ENCODE results near the gene SSBP3. TPM values are rescaled to one million over a fixed set of nuclear protein-coding genes. Genes with fewer than 3 reads are reported as not detected.

Gene SSBP3
- total RNA-seq, 2 experiments from 2014 or later = 16.5 to 44.9 TPM

- Histone ChIP-seq H3K9me3 (ENCODE audit: low read length) (no peaks in the 10 kb centered on the region), H3K27ac (ENCODE audit: low read depth, low read length, poor library complexity, severe bottlenecking) (peak overlapping the region; percentile 95), H3K79me2 (ENCODE audit: insufficient read depth, low read depth, low read length) (peaks cover 35% of the 10 kb centered on the region; the same call in 1 of the 2 replicates), H3K4me3 (ENCODE audit: low read depth, low read length, poor library complexity, severe bottlenecking) (peak overlapping the region; percentile 57), H3K4me2 (ENCODE audit: low read length) (peak overlapping the region; percentile 82), H3K4me1 (ENCODE audit: insufficient read depth, low read length, poor library complexity, severe bottlenecking) (peaks cover 87% of the 10 kb centered on the region), H4K20me1 (ENCODE audit: insufficient read depth, low read length) (no peaks in the 10 kb centered on the region), H2AFZ (ENCODE audit: low read length) (no peak overlapping the region; the same call in 1 of the 2 replicates), H3K9me2 (ENCODE audit: insufficient read depth, low read length) (no peaks in the 10 kb centered on the region), H3K36me3 (ENCODE audit: insufficient read depth, low read length) (peaks cover 6% of the 10 kb centered on the region; the same call in 1 of the 2 replicates)
- no TSS peak for BruUV-seq (replicated peaks)
- TF ChIP-seq CTCF (conservative IDR thresholded peaks at IDR 0.05; ENCODE audit: low read length) (peak; percentile 25; the same call in 1 of the 2 replicates), EZH2phosphoT487 (IDR thresholded peaks at IDR 0.05; ENCODE audit: borderline replicate concordance, low read depth, low read length) (no peak)
- intact Hi-C loops (cut with micrococcal nuclease; ENCODE audit: unreplicated experiment) = loop anchor here (1.0 kb wide), 2 partner anchors 31 to 112 kb away; no protein-coding TSS in a partner anchor
- peak; percentile 38 for DNase-seq (ENCODE audit: low spot score)
- POLR2A ChIA-PET = interaction anchor here (0.6 to 1.9 kb wide), 5 partner anchors 11 to 120 kb away, joined by 3 to 8 read pairs (median 4); no protein-coding TSS in a partner anchor
- CTCF ChIA-PET (ENCODE audit: unreplicated experiment) = no interaction called here
These were observed 30.3 kb downstream of the SSBP3 start for GRCh38 chr1:54375712-54376429.

- TF ChIP-seq CTCF (conservative IDR thresholded peaks at IDR 0.05; ENCODE audit: low read length) = no peak
- TF ChIP-seq EZH2phosphoT487 (IDR thresholded peaks at IDR 0.05; ENCODE audit: borderline replicate concordance, low read depth, low read length) = no peak
- Histone ChIP-seq H3K4me2 (ENCODE audit: low read length) (peak overlapping the region; percentile 82), H3K4me3 (ENCODE audit: low read depth, low read length, poor library complexity, severe bottlenecking) (peak overlapping the region; percentile 57), H3K79me2 (ENCODE audit: insufficient read depth, low read depth, low read length) (peaks cover 35% of the 10 kb centered on the region; the same call in 1 of the 2 replicates), H4K20me1 (ENCODE audit: insufficient read depth, low read length) (no peaks in the 10 kb centered on the region), H3K4me1 (ENCODE audit: insufficient read depth, low read length, poor library complexity, severe bottlenecking) (peaks cover 93% of the 10 kb centered on the region), H3K36me3 (ENCODE audit: insufficient read depth, low read length) (peaks cover 4% of the 10 kb centered on the region; the same call in 1 of the 2 replicates), H3K9me3 (ENCODE audit: low read length) (no peaks in the 10 kb centered on the region), H2AFZ (ENCODE audit: low read length) (no peak overlapping the region; the same call in 1 of the 2 replicates), H3K27ac (ENCODE audit: low read depth, low read length, poor library complexity, severe bottlenecking) (peak overlapping the region; percentile 95), H3K9me2 (ENCODE audit: insufficient read depth, low read length) (no peaks in the 10 kb centered on the region)
- intact Hi-C loops (cut with micrococcal nuclease; ENCODE audit: unreplicated experiment) = no loop called here
- DNase-seq (ENCODE audit: low spot score) = peak; percentile 24
- CTCF ChIA-PET (ENCODE audit: unreplicated experiment) = interaction anchor here (0.9 kb wide), 1 partner anchor 9 kb away, joined by 3 read pairs; no protein-coding TSS in a partner anchor
- POLR2A ChIA-PET = interaction anchor here (0.6 to 1.9 kb wide), 4 partner anchors 8 to 511 kb away, joined by 3 to 8 read pairs (median 6); partner anchors contain the start of gene DHCR24
- BruUV-seq (replicated peaks) = no TSS peak
These were observed 30.9 kb downstream of the SSBP3 start for GRCh38 chr1:54375298-54375697.
